ENCODE data around the gene ARX.

Gene ARX

DNA sequence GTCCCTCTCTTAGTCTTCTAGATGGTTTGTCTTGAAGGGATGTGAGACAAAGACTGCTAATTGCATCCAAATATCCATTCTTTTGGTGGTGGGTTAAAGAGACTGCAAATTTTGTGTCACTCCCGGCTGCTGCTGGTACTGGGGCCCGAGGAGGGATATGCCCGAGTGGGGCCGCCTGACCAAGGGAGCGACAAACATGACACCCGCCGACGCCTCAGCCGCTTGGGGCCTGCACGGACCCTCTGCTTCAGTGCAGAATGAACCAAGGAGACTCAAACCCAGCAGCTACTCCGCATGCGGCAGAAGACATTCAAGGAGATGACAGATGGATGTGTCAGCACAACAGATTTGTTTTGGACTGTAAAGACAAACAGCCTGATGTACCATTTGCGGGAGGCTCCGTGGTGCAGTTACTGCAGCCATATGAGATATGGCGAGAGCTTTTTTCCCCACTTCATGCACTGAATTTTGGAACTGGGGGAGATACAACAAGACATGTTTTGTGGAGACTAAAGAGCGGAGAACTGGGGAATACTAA is 13.6 kb upstream of the ARX start:
- Histone ChIP-seq H3K9ac (ENCODE audit: low read length) (no peak overlapping the region), H3K4me1 (ENCODE audit: insufficient read depth, low read length, severe bottlenecking) (no peaks in the 10 kb centered on the region), H3K4me2 (ENCODE audit: low read length) (no peak overlapping the region), H3K9me2 (ENCODE audit: low read depth, low read length) (no peaks in the 10 kb centered on the region), H3K9me3 (ENCODE audit: low read length) (no peaks in the 10 kb centered on the region), H3K79me2 (ENCODE audit: insufficient read depth, low read length) (no peaks in the 10 kb centered on the region), H3K36me3 (ENCODE audit: insufficient read depth, low read length) (no peaks in the 10 kb centered on the region), H2AFZ (ENCODE audit: low read length) (no peak overlapping the region), H4K20me1 (ENCODE audit: insufficient read depth, low read length) (no peaks in the 10 kb centered on the region), H3F3A (ENCODE audit: insufficient read depth, low read length) (no peaks in the 10 kb centered on the region), H3K27me3 (ENCODE audit: insufficient read depth, low read length) (no peaks in the 10 kb centered on the region), H3K4me3 (ENCODE audit: low read depth, low read length, poor library complexity, severe bottlenecking) (no peak overlapping the region), H3K27ac (ENCODE audit: low read depth, low read length, poor library complexity, severe bottlenecking) (no peak overlapping the region)
- TF ChIP-seq, protein P1, sequence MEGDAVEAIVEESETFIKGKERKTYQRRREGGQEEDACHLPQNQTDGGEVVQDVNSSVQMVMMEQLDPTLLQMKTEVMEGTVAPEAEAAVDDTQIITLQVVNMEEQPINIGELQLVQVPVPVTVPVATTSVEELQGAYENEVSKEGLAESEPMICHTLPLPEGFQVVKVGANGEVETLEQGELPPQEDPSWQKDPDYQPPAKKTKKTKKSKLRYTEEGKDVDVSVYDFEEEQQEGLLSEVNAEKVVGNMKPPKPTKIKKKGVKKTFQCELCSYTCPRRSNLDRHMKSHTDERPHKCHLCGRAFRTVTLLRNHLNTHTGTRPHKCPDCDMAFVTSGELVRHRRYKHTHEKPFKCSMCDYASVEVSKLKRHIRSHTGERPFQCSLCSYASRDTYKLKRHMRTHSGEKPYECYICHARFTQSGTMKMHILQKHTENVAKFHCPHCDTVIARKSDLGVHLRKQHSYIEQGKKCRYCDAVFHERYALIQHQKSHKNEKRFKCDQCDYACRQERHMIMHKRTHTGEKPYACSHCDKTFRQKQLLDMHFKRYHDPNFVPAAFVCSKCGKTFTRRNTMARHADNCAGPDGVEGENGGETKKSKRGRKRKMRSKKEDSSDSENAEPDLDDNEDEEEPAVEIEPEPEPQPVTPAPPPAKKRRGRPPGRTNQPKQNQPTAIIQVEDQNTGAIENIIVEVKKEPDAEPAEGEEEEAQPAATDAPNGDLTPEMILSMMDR (IDR thresholded peaks at IDR 0.05; ENCODE audit: low read length): no peak
- no peak for TF ChIP-seq EZH2 (IDR thresholded peaks at IDR 0.05; ENCODE audit: borderline replicate concordance, low read length)

DNA sequence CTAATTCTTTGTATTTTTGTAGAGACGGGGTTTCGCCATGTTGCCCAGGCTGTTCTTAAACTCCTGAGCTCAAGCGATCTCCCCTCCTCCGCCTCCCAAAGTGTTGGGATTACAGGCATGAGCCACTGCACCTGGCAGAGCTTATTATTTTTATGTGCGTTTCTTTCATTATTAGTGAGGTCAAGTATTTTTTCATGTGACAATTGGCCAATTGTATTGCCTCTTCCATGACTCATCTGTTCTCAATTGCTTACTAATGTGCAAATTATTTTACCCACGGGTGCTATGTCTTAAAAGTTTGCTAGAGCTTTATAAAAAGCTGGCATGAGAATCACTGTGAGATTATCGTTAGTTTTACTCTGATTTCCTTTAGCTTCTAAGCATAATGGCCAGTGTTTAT is 13.0 kb upstream of the ARX start:
- H3K27me3 ChIP-seq (ENCODE audit: insufficient read depth, low read length): no peaks in the 10 kb centered on the region
- H3K4me2 ChIP-seq (ENCODE audit: low read length): no peak overlapping the region
- no peaks in the 10 kb centered on the region for H3K36me3 ChIP-seq (ENCODE audit: insufficient read depth, low read length)
- H3K9me2 ChIP-seq (ENCODE audit: low read depth, low read length): no peaks in the 10 kb centered on the region
- H3K27ac ChIP-seq (ENCODE audit: low read depth, low read length, poor library complexity, severe bottlenecking): no peak overlapping the region
- H3F3A ChIP-seq (ENCODE audit: insufficient read depth, low read length): no peaks in the 10 kb centered on the region
- H3K79me2 ChIP-seq (ENCODE audit: insufficient read depth, low read length): no peaks in the 10 kb centered on the region
- no peaks in the 10 kb centered on the region for H4K20me1 ChIP-seq (ENCODE audit: insufficient read depth, low read length)
- no peak overlapping the region for H3K4me3 ChIP-seq (ENCODE audit: low read depth, low read length, poor library complexity, severe bottlenecking)
- H3K9me3 ChIP-seq (ENCODE audit: low read length): no peaks in the 10 kb centered on the region
- TF ChIP-seq, protein P1 (IDR thresholded peaks at IDR 0.05; ENCODE audit: low read length): no peak
- TF ChIP-seq EZH2 (IDR thresholded peaks at IDR 0.05; ENCODE audit: borderline replicate concordance, low read length): no peak
- H3K4me1 ChIP-seq (ENCODE audit: insufficient read depth, low read length, severe bottlenecking): no peaks in the 10 kb centered on the region
- H3K9ac ChIP-seq (ENCODE audit: low read length): no peak overlapping the region
- H2AFZ ChIP-seq (ENCODE audit: low read length): no peak overlapping the region

DNA sequence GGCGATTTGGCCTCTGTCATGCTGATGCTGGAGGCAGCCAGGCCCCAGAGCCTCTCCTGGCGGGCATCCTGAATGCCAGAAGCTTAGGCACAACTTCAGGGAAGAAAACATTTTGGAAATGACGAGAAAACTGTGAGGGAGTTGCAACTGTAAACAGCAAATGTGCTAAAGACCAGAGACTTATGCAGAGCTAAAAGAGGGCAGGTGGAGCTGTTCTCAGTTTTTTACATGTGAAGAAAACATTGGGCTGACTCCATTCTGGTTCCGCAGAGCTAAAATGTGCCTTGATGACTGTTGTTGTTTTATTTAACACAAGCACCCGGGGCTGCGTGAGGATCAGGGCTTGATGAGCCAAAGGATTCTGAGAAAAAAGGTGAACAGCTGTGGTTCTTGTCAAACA is 10.8 kb upstream of the ARX start:
- Histone ChIP-seq H2AFZ (ENCODE audit: low read length) (no peak overlapping the region), H3K9me2 (ENCODE audit: low read depth, low read length) (no peaks in the 10 kb centered on the region), H3F3A (ENCODE audit: insufficient read depth, low read length) (no peaks in the 10 kb centered on the region), H3K9me3 (ENCODE audit: low read length) (no peaks in the 10 kb centered on the region), H3K4me3 (ENCODE audit: low read depth, low read length, poor library complexity, severe bottlenecking) (no peak overlapping the region), H3K27me3 (ENCODE audit: insufficient read depth, low read length) (no peaks in the 10 kb centered on the region), H3K79me2 (ENCODE audit: insufficient read depth, low read length) (no peaks in the 10 kb centered on the region), H3K4me1 (ENCODE audit: insufficient read depth, low read length, severe bottlenecking) (no peaks in the 10 kb centered on the region), H3K27ac (ENCODE audit: low read depth, low read length, poor library complexity, severe bottlenecking) (no peak overlapping the region), H3K9ac (ENCODE audit: low read length) (no peak overlapping the region), H3K4me2 (ENCODE audit: low read length) (no peak overlapping the region), H4K20me1 (ENCODE audit: insufficient read depth, low read length) (no peaks in the 10 kb centered on the region), H3K36me3 (ENCODE audit: insufficient read depth, low read length) (no peaks in the 10 kb centered on the region)
- TF ChIP-seq, protein P1 (IDR thresholded peaks at IDR 0.05; ENCODE audit: low read length): no peak
- TF ChIP-seq EZH2 (IDR thresholded peaks at IDR 0.05; ENCODE audit: borderline replicate concordance, low read length): no peak

All from OCI-LY1 (cell line).